ENCODE results near the gene MIOX.
A peak's percentile ranks its signal among the peaks of the same experiment; 100 is the strongest.

- TF ChIP-seq EP300 (IDR thresholded peaks at IDR 0.05; ENCODE audit: borderline replicate concordance), result peak; percentile 71
- no peak for TF ChIP-seq CREB1 (IDR thresholded peaks at IDR 0.05; ENCODE audit: low read depth)
- TF ChIP-seq, protein P1, sequence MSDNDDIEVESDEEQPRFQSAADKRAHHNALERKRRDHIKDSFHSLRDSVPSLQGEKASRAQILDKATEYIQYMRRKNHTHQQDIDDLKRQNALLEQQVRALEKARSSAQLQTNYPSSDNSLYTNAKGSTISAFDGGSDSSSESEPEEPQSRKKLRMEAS (IDR thresholded peaks at IDR 0.05), result peak; percentile 68
- TF ChIP-seq TAF1 (IDR thresholded peaks at IDR 0.05; ENCODE audit: low read depth), result no peak
- no peak for TF ChIP-seq CEBPB (IDR thresholded peaks at IDR 0.05)
- no peak; the same call in 1 of the 2 replicates for TF ChIP-seq RAD21 (IDR thresholded peaks at IDR 0.05; ENCODE audit: low read depth)
Observed at GRCh38 chr22:50460938-50461337, 25.7 kb upstream of the MIOX start.

Data from Ishikawa (cell line).